ENCODE measurements around the gene RIN3.

Gene RIN3

GRCh38 chr14:92686411-92686899 is 172.9 kb downstream of the RIN3 start:
- peaks cover 5% of the 10 kb centered on the region for H3K4me1 Mint-ChIP-seq (ENCODE audit: low read depth)
- no peaks in the 10 kb centered on the region for H3K9me3 Mint-ChIP-seq
- no peak overlapping the region for H3K4me3 Mint-ChIP-seq
- no peaks in the 10 kb centered on the region for H3K27me3 Mint-ChIP-seq
- peaks cover 27% of the 10 kb centered on the region for H3K36me3 Mint-ChIP-seq (ENCODE audit: low read depth)
- H3K27ac Mint-ChIP-seq = no peak overlapping the region

GRCh38 chr14:92686900-92687427 is 173.4 kb downstream of the RIN3 start:
- no peaks in the 10 kb centered on the region for H3K27me3 Mint-ChIP-seq
- H3K4me1 Mint-ChIP-seq (ENCODE audit: low read depth) = peaks cover 4% of the 10 kb centered on the region
- peaks cover 25% of the 10 kb centered on the region for H3K36me3 Mint-ChIP-seq (ENCODE audit: low read depth)
- H3K4me3 Mint-ChIP-seq = no peak overlapping the region
- no peak overlapping the region for H3K27ac Mint-ChIP-seq
- H3K9me3 Mint-ChIP-seq = no peaks in the 10 kb centered on the region

GRCh38 chr14:92687681-92688433 is 174.3 kb downstream of the RIN3 start:
- no peak overlapping the region for H3K27ac Mint-ChIP-seq
- no peaks in the 10 kb centered on the region for H3K9me3 Mint-ChIP-seq
- peaks cover 20% of the 10 kb centered on the region for H3K36me3 Mint-ChIP-seq (ENCODE audit: low read depth)
- no peak overlapping the region for H3K4me3 Mint-ChIP-seq
- peaks cover 6% of the 10 kb centered on the region for H3K4me1 Mint-ChIP-seq (ENCODE audit: low read depth)
- H3K27me3 Mint-ChIP-seq = no peaks in the 10 kb centered on the region

- peaks cover 14% of the 10 kb centered on the region for H3K36me3 Mint-ChIP-seq (ENCODE audit: low read depth)
- H3K27me3 Mint-ChIP-seq = no peaks in the 10 kb centered on the region
- H3K27ac Mint-ChIP-seq = peak overlapping the region; percentile 31
- no peaks in the 10 kb centered on the region for H3K9me3 Mint-ChIP-seq
- peaks cover 15% of the 10 kb centered on the region for H3K4me1 Mint-ChIP-seq (ENCODE audit: low read depth)
- H3K4me3 Mint-ChIP-seq = no peak overlapping the region
These were observed 175.1 kb downstream of the RIN3 start for GRCh38 chr14:92688434-92689375.

- H3K36me3 Mint-ChIP-seq (ENCODE audit: low read depth) = peaks cover 14% of the 10 kb centered on the region
- H3K27me3 Mint-ChIP-seq = no peaks in the 10 kb centered on the region
- no peaks in the 10 kb centered on the region for H3K9me3 Mint-ChIP-seq
- H3K4me3 Mint-ChIP-seq = no peak overlapping the region
- H3K4me1 Mint-ChIP-seq (ENCODE audit: low read depth) = peaks cover 25% of the 10 kb centered on the region
- no peak overlapping the region for H3K27ac Mint-ChIP-seq
These were observed 176.8 kb downstream of the RIN3 start for GRCh38 chr14:92690171-92691011.

GRCh38 chr14:92692822-92693226 is 179.2 kb downstream of the RIN3 start:
- Mint-ChIP-seq H3K4me3 (no peak overlapping the region), H3K9me3 (no peaks in the 10 kb centered on the region), H3K27ac (no peak overlapping the region), H3K4me1 (ENCODE audit: low read depth) (peaks cover 33% of the 10 kb centered on the region), H3K36me3 (ENCODE audit: low read depth) (no peaks in the 10 kb centered on the region), H3K27me3 (no peaks in the 10 kb centered on the region)

GRCh38 chr14:92693998-92694795 is 180.6 kb downstream of the RIN3 start:
- H3K9me3 Mint-ChIP-seq = no peaks in the 10 kb centered on the region
- H3K4me3 Mint-ChIP-seq = no peak overlapping the region
- H3K27ac Mint-ChIP-seq = no peak overlapping the region
- no peaks in the 10 kb centered on the region for H3K27me3 Mint-ChIP-seq
- peaks cover 33% of the 10 kb centered on the region for H3K4me1 Mint-ChIP-seq (ENCODE audit: low read depth)
- no peaks in the 10 kb centered on the region for H3K36me3 Mint-ChIP-seq (ENCODE audit: low read depth)

- H3K27me3 Mint-ChIP-seq = no peaks in the 10 kb centered on the region
- no peak overlapping the region for H3K27ac Mint-ChIP-seq
- H3K36me3 Mint-ChIP-seq (ENCODE audit: low read depth) = no peaks in the 10 kb centered on the region
- H3K4me3 Mint-ChIP-seq = no peak overlapping the region
- H3K4me1 Mint-ChIP-seq (ENCODE audit: low read depth) = peaks cover 33% of the 10 kb centered on the region
- no peaks in the 10 kb centered on the region for H3K9me3 Mint-ChIP-seq
These were observed 181.2 kb downstream of the RIN3 start for GRCh38 chr14:92694807-92695206.

- Mint-ChIP-seq H3K27me3 (no peaks in the 10 kb centered on the region), H3K36me3 (ENCODE audit: low read depth) (no peaks in the 10 kb centered on the region), H3K27ac (no peak overlapping the region), H3K4me1 (ENCODE audit: low read depth) (peaks cover 33% of the 10 kb centered on the region), H3K4me3 (no peak overlapping the region), H3K9me3 (no peaks in the 10 kb centered on the region)
These were observed 182.0 kb downstream of the RIN3 start for GRCh38 chr14:92695562-92695961.

GRCh38 chr14:92696366-92696765 is 182.8 kb downstream of the RIN3 start:
- Mint-ChIP-seq H3K4me3 (no peak overlapping the region), H3K27me3 (no peaks in the 10 kb centered on the region), H3K9me3 (no peaks in the 10 kb centered on the region), H3K27ac (no peak overlapping the region), H3K36me3 (ENCODE audit: low read depth) (no peaks in the 10 kb centered on the region), H3K4me1 (ENCODE audit: low read depth) (peaks cover 33% of the 10 kb centered on the region)

GRCh38 chr14:92698393-92698792 is 184.8 kb downstream of the RIN3 start:
- no peaks in the 10 kb centered on the region for H3K27me3 Mint-ChIP-seq
- peaks cover 22% of the 10 kb centered on the region for H3K4me1 Mint-ChIP-seq (ENCODE audit: low read depth)

GRCh38 chr14:92701826-92702225 is 188.2 kb downstream of the RIN3 start:
- no peak overlapping the region for H3K27ac Mint-ChIP-seq
- H3K4me3 Mint-ChIP-seq = no peak overlapping the region
- H3K36me3 Mint-ChIP-seq (ENCODE audit: low read depth) = no peaks in the 10 kb centered on the region
- H3K27me3 Mint-ChIP-seq = no peaks in the 10 kb centered on the region
- H3K4me1 Mint-ChIP-seq (ENCODE audit: low read depth) = peaks cover 7% of the 10 kb centered on the region
- no peaks in the 10 kb centered on the region for H3K9me3 Mint-ChIP-seq

More at GRCh38 chr14:92698393-92698792, 184.8 kb downstream of the RIN3 start:
- Mint-ChIP-seq H3K36me3 (ENCODE audit: low read depth) (no peaks in the 10 kb centered on the region), H3K9me3 (no peaks in the 10 kb centered on the region), H3K4me3 (no peak overlapping the region), H3K27ac (no peak overlapping the region)

- H3K4me3 Mint-ChIP-seq = no peak overlapping the region
- no peak overlapping the region for H3K27ac Mint-ChIP-seq
- H3K27me3 Mint-ChIP-seq = no peaks in the 10 kb centered on the region
- H3K36me3 Mint-ChIP-seq (ENCODE audit: low read depth) = no peaks in the 10 kb centered on the region
- peaks cover 7% of the 10 kb centered on the region for H3K4me1 Mint-ChIP-seq (ENCODE audit: low read depth)
- H3K9me3 Mint-ChIP-seq = no peaks in the 10 kb centered on the region
These were observed 188.9 kb downstream of the RIN3 start for GRCh38 chr14:92702441-92702918.
